ENCODE results near the gene PPP3CB.

The PPP3CB gene

DNA sequence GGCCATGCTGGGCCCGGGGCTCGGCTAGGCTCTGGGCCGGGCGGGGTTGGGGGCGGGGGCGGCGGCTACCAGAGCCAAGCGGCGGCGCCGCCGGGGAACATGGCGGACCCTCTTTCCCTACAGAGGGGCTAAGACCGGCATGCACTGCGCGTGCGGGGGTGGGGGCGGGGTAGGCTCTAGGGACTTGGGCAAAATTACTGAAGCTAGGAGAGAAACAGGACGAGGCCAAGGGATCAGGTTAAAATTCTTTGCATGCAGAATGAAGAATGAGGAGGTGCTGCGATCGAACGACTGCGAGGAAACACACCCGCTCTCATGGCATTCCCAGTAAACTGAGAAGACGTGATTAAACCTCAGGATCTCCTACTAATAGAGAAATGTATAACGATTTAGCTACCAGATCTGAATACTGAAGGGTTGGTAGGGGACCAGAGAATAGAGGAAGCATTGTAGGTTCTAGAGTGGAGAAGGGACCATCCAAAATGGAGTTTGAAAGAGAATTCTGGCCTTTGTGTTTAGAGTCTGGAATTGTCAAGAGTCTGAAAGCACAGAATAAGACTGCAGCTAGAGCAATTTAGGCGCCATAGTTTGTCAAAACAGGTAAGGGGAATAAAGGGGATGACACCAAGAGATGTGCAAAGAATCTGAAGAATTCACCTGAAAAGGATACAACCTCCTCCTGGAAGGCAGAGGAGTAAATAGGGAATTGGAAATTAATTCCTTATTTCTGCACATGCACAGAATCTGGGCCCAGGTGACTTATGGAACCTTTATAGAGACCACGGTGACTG lies at the start of gene PPP3CB:
Gene PPP3CB, minus strand, starts transcription at position 141 of the 791 bp plus-strand sequence. Its CDS starts 135 bp downstream, at position 6.
- Histone ChIP-seq H3K27me3 (replicated peaks; ENCODE audit: control insufficient read depth, insufficient read depth, low read length) (no peaks in the 10 kb centered on the region), H3K4me1 (ENCODE audit: control insufficient read depth, insufficient read depth, low read length) (peaks cover 34% of the 10 kb centered on the region), H3K36me3 (ENCODE audit: control insufficient read depth, insufficient read depth, low read length, severe bottlenecking) (peaks cover 3% of the 10 kb centered on the region), H3K9me3 (ENCODE audit: control insufficient read depth, low read length) (no peaks in the 10 kb centered on the region), H3K9ac (ENCODE audit: low read length) (peak within 1 kb of the TSS; percentile 100), H3K4me3 (ENCODE audit: low read length) (peak within 1 kb of the TSS; percentile 99)
- peak; percentile 98 for DNase-seq (ENCODE audit: low read depth)

DNA sequence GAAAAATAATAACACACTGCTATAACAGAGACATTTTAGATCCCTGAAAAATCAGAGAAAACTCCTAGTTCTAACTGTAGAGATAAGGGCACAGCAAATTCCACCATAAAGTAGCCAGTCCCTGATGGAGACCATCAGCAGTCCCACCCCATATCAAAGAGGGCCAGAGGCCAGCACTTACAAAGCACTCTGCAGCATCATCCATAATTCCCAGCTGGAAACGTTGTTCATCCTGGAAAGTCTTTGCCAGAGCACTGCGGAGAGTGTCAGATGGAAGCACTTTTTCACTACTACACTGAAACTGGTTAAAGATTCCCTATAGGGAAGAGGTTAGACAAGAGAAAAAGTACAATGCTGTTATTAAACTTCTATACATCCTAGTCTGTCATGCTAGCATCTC lies 49.5 kb upstream of the PPP3CB start:
- Histone ChIP-seq H3K4me3 (ENCODE audit: low read length) (no peak overlapping the region), H3K9ac (ENCODE audit: low read length) (no peak overlapping the region), H3K27me3 (replicated peaks; ENCODE audit: control insufficient read depth, insufficient read depth, low read length) (no peaks in the 10 kb centered on the region), H3K4me1 (ENCODE audit: control insufficient read depth, insufficient read depth, low read length) (no peaks in the 10 kb centered on the region), H3K9me3 (ENCODE audit: control insufficient read depth, low read length) (no peaks in the 10 kb centered on the region), H3K36me3 (ENCODE audit: control insufficient read depth, insufficient read depth, low read length, severe bottlenecking) (peaks cover 5% of the 10 kb centered on the region)
- no peak for DNase-seq (ENCODE audit: low read depth)

DNA sequence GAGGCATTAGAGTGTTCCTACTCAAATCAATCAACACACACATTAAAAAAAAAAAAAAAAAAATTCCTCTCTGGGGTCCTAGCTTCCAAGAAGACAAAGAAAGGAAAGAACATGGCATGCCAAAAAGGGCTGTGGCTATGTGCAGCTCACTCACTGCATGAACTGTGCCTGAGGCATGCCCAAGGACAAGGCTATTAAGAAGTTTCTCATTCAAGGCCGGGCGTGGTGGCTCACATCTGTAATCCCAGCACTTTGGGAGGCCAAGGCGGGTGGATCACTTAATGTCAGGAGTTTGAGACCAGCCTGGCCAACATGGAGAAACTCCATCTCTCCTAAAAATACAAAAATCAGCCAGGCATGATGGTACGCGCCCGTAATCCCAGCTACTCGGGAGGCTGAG lies 41.9 kb upstream of the PPP3CB start:
- Histone ChIP-seq H3K9ac (ENCODE audit: low read length) (no peak overlapping the region), H3K4me1 (ENCODE audit: control insufficient read depth, insufficient read depth, low read length) (no peaks in the 10 kb centered on the region), H3K4me3 (ENCODE audit: low read length) (no peak overlapping the region), H3K27me3 (replicated peaks; ENCODE audit: control insufficient read depth, insufficient read depth, low read length) (no peaks in the 10 kb centered on the region), H3K9me3 (ENCODE audit: control insufficient read depth, low read length) (no peaks in the 10 kb centered on the region), H3K36me3 (ENCODE audit: control insufficient read depth, insufficient read depth, low read length, severe bottlenecking) (peaks cover 5% of the 10 kb centered on the region)
- no peak for DNase-seq (ENCODE audit: low read depth)

DNA sequence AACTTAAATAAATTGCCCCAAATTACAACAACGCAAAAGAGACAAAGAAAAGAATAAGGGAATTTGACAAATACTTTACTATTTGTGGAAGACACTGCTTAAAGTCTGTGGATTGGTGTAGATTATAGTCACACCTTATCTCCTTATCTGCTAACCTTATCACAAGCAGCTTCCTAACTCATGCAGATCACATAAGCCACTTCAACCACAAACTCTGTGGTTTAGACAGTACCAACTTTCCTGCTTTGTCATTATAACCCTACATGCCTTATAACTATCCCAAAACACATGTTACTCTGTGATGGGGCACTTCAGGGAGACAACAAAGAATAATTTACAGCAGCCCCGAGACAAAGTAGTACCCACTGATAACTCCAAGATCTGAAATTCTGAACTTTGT lies 41.5 kb upstream of the PPP3CB start:
- DNase-seq (ENCODE audit: low read depth), result no peak
- Histone ChIP-seq H3K9ac (ENCODE audit: low read length) (no peak overlapping the region), H3K27me3 (replicated peaks; ENCODE audit: control insufficient read depth, insufficient read depth, low read length) (no peaks in the 10 kb centered on the region), H3K4me3 (ENCODE audit: low read length) (no peak overlapping the region), H3K9me3 (ENCODE audit: control insufficient read depth, low read length) (no peaks in the 10 kb centered on the region), H3K36me3 (ENCODE audit: control insufficient read depth, insufficient read depth, low read length, severe bottlenecking) (peaks cover 5% of the 10 kb centered on the region), H3K4me1 (ENCODE audit: control insufficient read depth, insufficient read depth, low read length) (no peaks in the 10 kb centered on the region)

DNA sequence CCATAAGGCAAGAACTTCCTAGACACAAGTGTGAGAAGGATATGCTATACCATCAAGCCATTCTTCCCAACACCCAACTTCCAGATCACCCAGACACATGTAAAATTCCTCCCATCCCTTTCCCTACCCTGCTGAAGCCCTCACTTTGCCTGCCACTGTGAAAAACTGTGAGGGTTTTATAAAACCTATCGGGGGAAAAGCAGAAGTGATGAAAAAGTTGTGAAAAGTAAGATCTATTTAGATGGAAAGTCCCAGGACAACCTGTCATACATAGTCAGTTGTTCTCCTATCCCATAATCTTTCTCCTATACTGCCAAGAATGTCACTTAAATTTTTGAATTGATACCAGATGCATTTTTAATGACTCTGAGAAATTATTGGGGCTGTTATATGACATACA lies 39.0 kb upstream of the PPP3CB start:
- Histone ChIP-seq H3K36me3 (ENCODE audit: control insufficient read depth, insufficient read depth, low read length, severe bottlenecking) (no peaks in the 10 kb centered on the region), H3K9ac (ENCODE audit: low read length) (no peak overlapping the region), H3K4me3 (ENCODE audit: low read length) (no peak overlapping the region), H3K4me1 (ENCODE audit: control insufficient read depth, insufficient read depth, low read length) (no peaks in the 10 kb centered on the region), H3K9me3 (ENCODE audit: control insufficient read depth, low read length) (no peaks in the 10 kb centered on the region), H3K27me3 (replicated peaks; ENCODE audit: control insufficient read depth, insufficient read depth, low read length) (no peaks in the 10 kb centered on the region)
- DNase-seq (ENCODE audit: low read depth), result no peak

DNA sequence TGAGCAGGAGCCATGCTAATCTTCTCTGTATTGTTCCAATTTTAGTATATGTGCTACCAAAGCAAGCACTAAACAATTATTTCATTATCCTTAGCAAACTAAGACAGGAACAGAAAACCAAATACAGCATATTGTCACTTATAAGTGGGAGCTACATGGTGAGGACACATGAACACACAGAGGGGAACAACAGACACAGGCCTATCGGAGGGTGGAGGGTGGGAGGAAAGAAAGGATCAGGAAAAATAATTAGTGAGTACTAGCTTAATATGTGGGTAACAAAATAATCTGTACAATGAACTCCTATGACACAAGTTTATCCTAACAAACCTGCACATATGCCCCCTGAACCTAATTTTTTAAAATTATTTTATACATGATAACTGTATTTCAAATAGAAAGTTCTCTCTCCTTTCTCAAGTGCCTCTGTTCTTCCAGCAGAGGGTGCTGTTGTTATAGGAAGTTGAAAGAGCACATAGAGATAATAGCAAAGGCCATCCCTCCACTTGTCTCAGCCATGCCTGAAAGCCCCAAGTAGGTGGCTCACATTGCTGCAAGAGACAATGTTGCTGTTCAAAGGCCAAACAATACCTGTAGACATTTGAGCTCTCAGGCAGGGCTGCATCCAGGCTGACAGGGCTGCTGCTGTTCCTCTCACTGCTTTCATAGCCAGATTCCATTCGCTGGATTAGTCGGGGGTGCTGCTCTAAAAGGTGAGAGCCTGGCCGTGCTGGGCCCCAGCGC lies 33.4 kb upstream of the PPP3CB start:
- H3K4me1 ChIP-seq (ENCODE audit: control insufficient read depth, insufficient read depth, low read length), result no peaks in the 10 kb centered on the region
- H3K9me3 ChIP-seq (ENCODE audit: control insufficient read depth, low read length), result no peaks in the 10 kb centered on the region
- H3K27me3 ChIP-seq (replicated peaks; ENCODE audit: control insufficient read depth, insufficient read depth, low read length), result no peaks in the 10 kb centered on the region
- no peak overlapping the region for H3K4me3 ChIP-seq (ENCODE audit: low read length)
- DNase-seq (ENCODE audit: low read depth), result peak; percentile 93
- H3K9ac ChIP-seq (ENCODE audit: low read length), result no peak overlapping the region
- no peaks in the 10 kb centered on the region for H3K36me3 ChIP-seq (ENCODE audit: control insufficient read depth, insufficient read depth, low read length, severe bottlenecking)

DNA sequence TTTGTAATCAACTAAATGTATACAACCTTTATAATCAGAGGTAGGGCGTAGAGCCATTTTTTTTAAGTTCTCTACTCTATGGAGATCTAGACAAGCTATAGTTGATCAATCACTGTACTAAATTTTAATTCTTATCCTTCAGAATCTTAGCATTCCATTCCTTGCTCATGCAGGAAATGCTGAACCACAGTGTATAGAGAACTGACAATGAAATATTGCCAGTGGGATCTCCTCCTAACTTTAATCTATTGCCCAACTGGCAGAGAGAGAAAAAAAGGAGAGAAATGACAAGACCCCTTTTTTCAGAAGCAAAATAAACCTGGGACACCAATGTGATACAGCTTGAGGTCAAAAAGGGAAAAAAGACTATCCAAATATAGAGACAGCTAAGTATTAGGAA lies 26.4 kb upstream of the PPP3CB start:
- no peaks in the 10 kb centered on the region for H3K4me1 ChIP-seq (ENCODE audit: control insufficient read depth, insufficient read depth, low read length)
- H3K9ac ChIP-seq (ENCODE audit: low read length), result no peak overlapping the region
- no peaks in the 10 kb centered on the region for H3K36me3 ChIP-seq (ENCODE audit: control insufficient read depth, insufficient read depth, low read length, severe bottlenecking)
- DNase-seq (ENCODE audit: low read depth), result no peak
- H3K9me3 ChIP-seq (ENCODE audit: control insufficient read depth, low read length), result no peaks in the 10 kb centered on the region
- no peak overlapping the region for H3K4me3 ChIP-seq (ENCODE audit: low read length)
- no peaks in the 10 kb centered on the region for H3K27me3 ChIP-seq (replicated peaks; ENCODE audit: control insufficient read depth, insufficient read depth, low read length)

DNA sequence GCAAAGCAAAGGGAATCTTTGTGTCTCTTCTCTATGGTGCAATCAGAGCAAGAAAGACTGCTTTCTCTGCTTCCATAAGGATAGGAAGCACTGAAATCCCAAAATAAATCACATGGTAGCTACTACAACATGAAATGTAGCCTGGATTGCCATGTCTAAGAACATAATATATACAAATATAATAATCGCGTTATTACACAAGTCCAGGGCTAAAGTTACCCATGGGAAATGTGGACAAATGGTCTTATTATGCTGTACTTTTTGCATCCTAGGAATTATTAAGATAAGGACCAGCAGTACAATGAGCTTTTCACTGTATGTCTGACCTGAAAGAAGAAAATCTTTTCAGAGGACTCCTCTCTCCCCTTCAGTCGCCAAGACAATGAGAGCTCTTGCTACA lies 23.5 kb upstream of the PPP3CB start:
- H3K4me1 ChIP-seq (ENCODE audit: control insufficient read depth, insufficient read depth, low read length), result no peaks in the 10 kb centered on the region
- no peak overlapping the region for H3K9ac ChIP-seq (ENCODE audit: low read length)
- no peak overlapping the region for H3K4me3 ChIP-seq (ENCODE audit: low read length)
- H3K9me3 ChIP-seq (ENCODE audit: control insufficient read depth, low read length), result no peaks in the 10 kb centered on the region
- no peaks in the 10 kb centered on the region for H3K27me3 ChIP-seq (replicated peaks; ENCODE audit: control insufficient read depth, insufficient read depth, low read length)
- no peaks in the 10 kb centered on the region for H3K36me3 ChIP-seq (ENCODE audit: control insufficient read depth, insufficient read depth, low read length, severe bottlenecking)
- DNase-seq (ENCODE audit: low read depth), result no peak

DNA sequence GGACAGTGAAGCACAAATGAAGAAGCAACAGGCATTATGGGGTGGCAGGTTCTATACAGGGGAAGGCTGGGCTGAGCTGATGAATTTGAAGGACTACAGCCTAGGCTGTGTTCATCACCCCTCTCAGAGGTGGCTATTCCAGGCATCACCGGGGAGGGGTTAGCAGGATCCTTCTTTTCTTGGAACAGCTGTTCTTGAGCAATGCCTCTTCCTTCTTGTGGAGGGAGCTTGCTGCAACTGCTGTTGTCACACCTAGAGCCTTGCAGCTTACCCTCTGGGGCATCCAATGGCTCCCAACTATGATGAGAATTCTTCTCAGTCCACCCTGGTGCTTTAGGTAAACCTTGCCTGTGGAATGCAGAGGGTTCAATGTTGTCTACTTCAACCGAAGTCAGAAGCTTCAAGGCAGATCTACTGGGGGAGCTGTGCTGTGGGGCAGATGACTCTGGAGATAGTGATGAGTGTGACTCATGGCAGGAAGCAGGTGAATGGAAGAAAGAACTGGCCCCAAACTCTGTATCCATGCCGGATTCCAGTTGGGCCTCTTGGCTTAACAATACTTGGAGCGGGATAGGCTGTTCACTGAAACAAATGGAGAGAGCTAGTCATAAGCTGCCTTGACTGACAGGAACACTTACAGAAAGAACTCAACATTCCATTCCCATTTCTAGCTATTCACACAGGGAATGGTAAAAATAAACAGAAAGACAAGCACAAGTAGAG lies 21.5 kb upstream of the PPP3CB start:
- Histone ChIP-seq H3K4me1 (ENCODE audit: control insufficient read depth, insufficient read depth, low read length) (no peaks in the 10 kb centered on the region), H3K4me3 (ENCODE audit: low read length) (no peak overlapping the region), H3K36me3 (ENCODE audit: control insufficient read depth, insufficient read depth, low read length, severe bottlenecking) (no peaks in the 10 kb centered on the region), H3K9me3 (ENCODE audit: control insufficient read depth, low read length) (no peaks in the 10 kb centered on the region), H3K27me3 (replicated peaks; ENCODE audit: control insufficient read depth, insufficient read depth, low read length) (no peaks in the 10 kb centered on the region), H3K9ac (ENCODE audit: low read length) (no peak overlapping the region)
- DNase-seq (ENCODE audit: low read depth), result no peak

DNA sequence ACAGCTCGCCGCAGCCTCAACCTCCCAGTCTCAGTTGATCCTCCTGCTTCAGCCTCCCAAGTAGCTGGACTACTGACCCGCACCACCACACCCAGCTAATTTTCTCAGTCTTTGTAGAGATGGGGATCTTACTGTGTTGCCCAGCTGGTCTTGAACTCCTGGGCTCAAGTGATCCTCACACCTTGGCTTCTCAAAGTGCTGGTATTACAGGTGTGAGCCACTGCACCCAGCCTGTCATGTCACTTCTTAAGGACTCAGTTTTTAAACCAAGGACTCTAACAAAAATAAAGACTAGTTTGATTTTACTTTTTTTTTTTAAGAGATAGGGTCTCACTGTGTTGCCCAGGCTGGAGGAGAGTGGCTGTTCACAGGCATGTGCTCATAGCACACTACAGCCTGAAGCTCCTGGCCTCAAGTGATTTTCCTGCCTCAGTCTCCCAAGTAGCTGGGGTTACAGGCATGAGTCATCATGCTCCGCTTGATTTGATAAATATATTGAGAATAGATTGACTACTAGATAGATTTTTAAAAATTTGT lies 16.5 kb upstream of the PPP3CB start:
- no peak overlapping the region for H3K9ac ChIP-seq (ENCODE audit: low read length)
- H3K36me3 ChIP-seq (ENCODE audit: control insufficient read depth, insufficient read depth, low read length, severe bottlenecking), result no peaks in the 10 kb centered on the region
- H3K4me3 ChIP-seq (ENCODE audit: low read length), result no peak overlapping the region
- no peaks in the 10 kb centered on the region for H3K4me1 ChIP-seq (ENCODE audit: control insufficient read depth, insufficient read depth, low read length)
- no peaks in the 10 kb centered on the region for H3K27me3 ChIP-seq (replicated peaks; ENCODE audit: control insufficient read depth, insufficient read depth, low read length)
- DNase-seq (ENCODE audit: low read depth), result no peak
- no peaks in the 10 kb centered on the region for H3K9me3 ChIP-seq (ENCODE audit: control insufficient read depth, low read length)

DNA sequence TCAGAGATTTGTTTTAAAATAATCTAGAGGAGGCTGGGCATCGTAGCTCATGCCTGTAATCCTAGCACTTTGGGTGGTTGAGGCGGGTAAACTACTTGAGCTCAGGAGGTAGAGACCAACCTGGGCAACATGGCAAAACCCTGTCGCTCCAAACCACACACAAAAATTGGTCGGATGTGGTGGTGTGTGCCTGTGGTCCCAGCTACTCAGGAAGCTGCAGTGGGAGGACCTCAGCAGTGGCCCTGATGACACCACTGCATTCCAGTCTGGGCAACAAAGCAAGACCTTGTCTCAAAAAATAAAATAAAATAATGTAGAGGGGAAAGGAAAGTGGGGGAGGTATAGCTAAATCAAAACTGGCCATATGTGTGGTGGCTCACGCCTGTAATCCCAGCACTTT lies 13.9 kb upstream of the PPP3CB start:
- H3K4me3 ChIP-seq (ENCODE audit: low read length), result no peak overlapping the region
- H3K9me3 ChIP-seq (ENCODE audit: control insufficient read depth, low read length), result no peaks in the 10 kb centered on the region
- no peaks in the 10 kb centered on the region for H3K27me3 ChIP-seq (replicated peaks; ENCODE audit: control insufficient read depth, insufficient read depth, low read length)
- H3K4me1 ChIP-seq (ENCODE audit: control insufficient read depth, insufficient read depth, low read length), result peaks cover 6% of the 10 kb centered on the region
- H3K9ac ChIP-seq (ENCODE audit: low read length), result no peak overlapping the region
- peaks cover 5% of the 10 kb centered on the region for H3K36me3 ChIP-seq (ENCODE audit: control insufficient read depth, insufficient read depth, low read length, severe bottlenecking)
- DNase-seq (ENCODE audit: low read depth), result no peak
